Tibial nerve (tissue), 4 donors: ENCODE measurements around the gene WDR18.

Source experiments
- EP300 ChIP-seq, 2 donors: sonication (generic); formaldehyde crosslinking; IDR thresholded peaks; one replicate each; pipeline ENCODE4 v1.6.1; 2017; ENCODE audit warnings: antibody characterized with exemption in 2 of 2, mild to moderate bottlenecking in 1 of 2
- POLR2A ChIP-seq, 2 donors: fragments of 450-650 bp; IDR thresholded peaks; one replicate each; pipeline ENCODE4 v1.6.1; 2017; ENCODE audit warnings: antibody characterized with exemption in 2 of 2, mild to moderate bottlenecking in 2 of 2, moderate library complexity in 2 of 2
- TF ChIP-seq, protein P1 (sequence below), 5 experiments: fragments of 200-600 bp in 3 of 5; fragments of 450-650 bp in 2 of 5; sonication (generic) in 3 of 5; IDR thresholded peaks; one replicate each; pipeline ENCODE4 v1.5.1; 2016 to 2019; ENCODE audit warnings: antibody characterized with exemption in 5 of 5, mild to moderate bottlenecking in 3 of 5, moderate library complexity in 2 of 5

DNA sequence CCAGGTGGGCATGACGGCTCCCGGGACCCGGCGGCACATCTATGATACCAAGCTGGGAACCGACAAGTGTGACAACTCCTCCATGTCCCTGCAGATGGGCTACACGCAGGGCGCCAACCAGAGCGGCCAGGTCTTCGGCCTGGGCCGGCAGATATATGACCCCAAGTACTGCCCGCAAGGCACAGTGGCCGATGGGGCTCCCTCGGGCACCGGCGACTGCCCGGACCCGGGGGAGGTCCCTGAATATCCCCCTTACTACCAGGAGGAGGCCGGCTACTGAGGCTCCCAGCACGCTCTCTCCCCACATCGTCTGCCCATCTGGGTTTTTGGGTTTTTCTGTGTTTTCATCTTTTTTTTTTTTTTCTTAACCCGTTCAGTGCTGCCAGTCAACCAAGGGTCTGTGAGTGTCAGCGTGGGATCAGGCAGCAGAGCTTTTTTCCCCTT is 53.5 kb downstream of the WDR18 start:
- TF ChIP-seq, protein P1, sequence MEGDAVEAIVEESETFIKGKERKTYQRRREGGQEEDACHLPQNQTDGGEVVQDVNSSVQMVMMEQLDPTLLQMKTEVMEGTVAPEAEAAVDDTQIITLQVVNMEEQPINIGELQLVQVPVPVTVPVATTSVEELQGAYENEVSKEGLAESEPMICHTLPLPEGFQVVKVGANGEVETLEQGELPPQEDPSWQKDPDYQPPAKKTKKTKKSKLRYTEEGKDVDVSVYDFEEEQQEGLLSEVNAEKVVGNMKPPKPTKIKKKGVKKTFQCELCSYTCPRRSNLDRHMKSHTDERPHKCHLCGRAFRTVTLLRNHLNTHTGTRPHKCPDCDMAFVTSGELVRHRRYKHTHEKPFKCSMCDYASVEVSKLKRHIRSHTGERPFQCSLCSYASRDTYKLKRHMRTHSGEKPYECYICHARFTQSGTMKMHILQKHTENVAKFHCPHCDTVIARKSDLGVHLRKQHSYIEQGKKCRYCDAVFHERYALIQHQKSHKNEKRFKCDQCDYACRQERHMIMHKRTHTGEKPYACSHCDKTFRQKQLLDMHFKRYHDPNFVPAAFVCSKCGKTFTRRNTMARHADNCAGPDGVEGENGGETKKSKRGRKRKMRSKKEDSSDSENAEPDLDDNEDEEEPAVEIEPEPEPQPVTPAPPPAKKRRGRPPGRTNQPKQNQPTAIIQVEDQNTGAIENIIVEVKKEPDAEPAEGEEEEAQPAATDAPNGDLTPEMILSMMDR (IDR thresholded peaks at IDR 0.05) = no peak
- TF ChIP-seq POLR2A (IDR thresholded peaks at IDR 0.05) = no peak
- no peak for TF ChIP-seq EP300 (IDR thresholded peaks at IDR 0.05)
